Ectodermal cell (in vitro differentiated cells): Measurements from ENCODE around the gene DLGAP3. TPM values are rescaled to one million over a fixed set of nuclear protein-coding genes. Genes with fewer than 3 reads are reported as not detected.
A peak's percentile ranks its signal among the peaks of the same experiment; 100 is the strongest.

Experiments used
- H3K27ac ChIP-seq: 2 replicates; pipeline ENCODE4 v1.7.0; 2013; ENCODE audit warnings: mild to moderate bottlenecking, low read depth, low read length; ENCODE audit not compliant: insufficient read depth, poor library complexity, severe bottlenecking
- H3K27me3 ChIP-seq: 2 replicates; pipeline ENCODE4 v1.7.0; 2013; ENCODE audit warnings: mild to moderate bottlenecking, low read length; ENCODE audit not compliant: insufficient read depth, control insufficient read depth, poor library complexity, severe bottlenecking
- H3K36me3 ChIP-seq: one replicate; pipeline ENCODE4 v1.7.0; 2013; ENCODE audit warnings: low read length; ENCODE audit not compliant: control insufficient read depth, insufficient read depth
- H3K4me1 ChIP-seq: one replicate; pipeline ENCODE4 v1.7.0; 2013; ENCODE audit warnings: low read length; ENCODE audit not compliant: control insufficient read depth, insufficient read depth
- H3K4me3 ChIP-seq: 2 replicates; pipeline ENCODE4 v1.7.0; 2013; ENCODE audit warnings: low read depth, low read length, control low read depth; ENCODE audit not compliant: insufficient read depth
- H3K9me3 ChIP-seq: 2 replicates; pipeline ENCODE4 v1.7.0; 2013; ENCODE audit warnings: mild to moderate bottlenecking, low read length, moderate library complexity; ENCODE audit not compliant: control insufficient read depth
- WGBS, 2 experiments: methylation state at CpG; one replicate each; pipeline ENCODE4 v1.1.7; 2013; ENCODE audit warnings: missing lambda C conversion rate in 2 of 2; 5-methylcytosine and 5-hydroxymethylcytosine counted together
- polyA plus RNA-seq, 4 experiments: library from polyadenylated mRNA; stranded (reverse); fragments of 50-300 nt; gene quantifications; one replicate each; pipeline ENCODE4 v1.2.3, GENCODE V29; 2013

Gene DLGAP3
- 1.8 TPM for polyA plus RNA-seq (2013, experiment 1 of 4)
- polyA plus RNA-seq (2013, experiment 2 of 4): 2.5 TPM
- 0.96 TPM for polyA plus RNA-seq (2013, experiment 3 of 4)
- 1.6 TPM for polyA plus RNA-seq (2013, experiment 4 of 4)

- no peak within 1 kb of the TSS for H3K27ac ChIP-seq
- WGBS, 2 experiments: 1% methylated on average over 50 of the region's 50 CpGs
These were observed at the start of gene DLGAP3 for GRCh38 chr1:34929497-34929852. Gene DLGAP3, minus strand, starts transcription at chr1:34929650. Its CDS starts 24,267 bp downstream, at chr1:34905383.

GRCh38 chr1:34978921-34979320 lies 49.5 kb upstream of the DLGAP3 start:
- H3K4me3 ChIP-seq: no peak overlapping the region
- H3K27ac ChIP-seq: no peak overlapping the region
- no peaks in the 10 kb centered on the region for H3K27me3 ChIP-seq
- WGBS, 2 experiments: 88 to 93% methylated on average over 6 of the region's 6 CpGs
- H3K4me1 ChIP-seq: peaks cover 2% of the 10 kb centered on the region
- no peaks in the 10 kb centered on the region for H3K9me3 ChIP-seq
- no peaks in the 10 kb centered on the region for H3K36me3 ChIP-seq

More at GRCh38 chr1:34929497-34929852, at the start of gene DLGAP3:
- Histone ChIP-seq H3K4me3 (peak within 1 kb of the TSS; percentile 52), H3K4me1 (peaks cover 7% of the 10 kb centered on the region), H3K36me3 (no peaks in the 10 kb centered on the region), H3K27me3 (peaks cover 69% of the 10 kb centered on the region), H3K9me3 (no peaks in the 10 kb centered on the region)

- WGBS, 2 experiments: 95 to 97% methylated on average over 2 of the region's 2 CpGs
- Histone ChIP-seq H3K9me3 (no peaks in the 10 kb centered on the region), H3K4me3 (no peak overlapping the region), H3K27ac (no peak overlapping the region), H3K27me3 (no peaks in the 10 kb centered on the region), H3K36me3 (no peaks in the 10 kb centered on the region), H3K4me1 (no peaks in the 10 kb centered on the region)
These were observed 48.4 kb upstream of the DLGAP3 start for GRCh38 chr1:34977858-34978257.

- WGBS, 2 experiments: 95% methylated on average over 11 to 13 of the region's 13 CpGs
- H3K4me3 ChIP-seq: no peak overlapping the region
- no peak overlapping the region for H3K27ac ChIP-seq
- no peaks in the 10 kb centered on the region for H3K9me3 ChIP-seq
- peaks cover 4% of the 10 kb centered on the region for H3K4me1 ChIP-seq
- H3K27me3 ChIP-seq: no peaks in the 10 kb centered on the region
- H3K36me3 ChIP-seq: no peaks in the 10 kb centered on the region
These were observed 47.7 kb upstream of the DLGAP3 start for GRCh38 chr1:34977210-34977471.

GRCh38 chr1:34976384-34977209 lies 47.1 kb upstream of the DLGAP3 start:
- no peaks in the 10 kb centered on the region for H3K36me3 ChIP-seq
- H3K4me1 ChIP-seq: peaks cover 4% of the 10 kb centered on the region
- H3K27me3 ChIP-seq: no peaks in the 10 kb centered on the region
- WGBS, 2 experiments: 97% methylated on average over 72 of the region's 72 CpGs
- no peaks in the 10 kb centered on the region for H3K9me3 ChIP-seq
- no peak overlapping the region for H3K27ac ChIP-seq
- no peak overlapping the region for H3K4me3 ChIP-seq

GRCh38 chr1:34975771-34976170 lies 46.3 kb upstream of the DLGAP3 start:
- 92 to 93% methylated on average over 5 of the region's 6 CpGs for WGBS, 2 experiments
- H3K27me3 ChIP-seq: no peaks in the 10 kb centered on the region
- H3K4me3 ChIP-seq: no peak overlapping the region
- H3K27ac ChIP-seq: no peak overlapping the region
- H3K36me3 ChIP-seq: no peaks in the 10 kb centered on the region
- peaks cover 7% of the 10 kb centered on the region for H3K4me1 ChIP-seq
- H3K9me3 ChIP-seq: no peaks in the 10 kb centered on the region

- no peaks in the 10 kb centered on the region for H3K36me3 ChIP-seq
- no peak overlapping the region for H3K4me3 ChIP-seq
- H3K27ac ChIP-seq: no peak overlapping the region
- H3K27me3 ChIP-seq: no peaks in the 10 kb centered on the region
- H3K9me3 ChIP-seq: no peaks in the 10 kb centered on the region
- peaks cover 8% of the 10 kb centered on the region for H3K4me1 ChIP-seq
- WGBS, 2 experiments: 93 to 94% methylated on average over 2 to 3 of the region's 3 CpGs
These were observed 45.9 kb upstream of the DLGAP3 start for GRCh38 chr1:34975338-34975737.

GRCh38 chr1:34974626-34975025 lies 45.2 kb upstream of the DLGAP3 start:
- 89 to 90% methylated on average over 8 of the region's 8 CpGs for WGBS, 2 experiments
- no peaks in the 10 kb centered on the region for H3K9me3 ChIP-seq

GRCh38 chr1:34973326-34973725 lies 43.9 kb upstream of the DLGAP3 start:
- 95% methylated on average over 3 of the region's 3 CpGs for WGBS, 2 experiments
- H3K4me3 ChIP-seq: no peak overlapping the region
- H3K4me1 ChIP-seq: peaks cover 8% of the 10 kb centered on the region
- no peaks in the 10 kb centered on the region for H3K36me3 ChIP-seq
- H3K9me3 ChIP-seq: no peaks in the 10 kb centered on the region
- H3K27me3 ChIP-seq: no peaks in the 10 kb centered on the region
- H3K27ac ChIP-seq: no peak overlapping the region

More at GRCh38 chr1:34974626-34975025, 45.2 kb upstream of the DLGAP3 start:
- H3K27ac ChIP-seq: no peak overlapping the region
- peaks cover 8% of the 10 kb centered on the region for H3K4me1 ChIP-seq
- H3K36me3 ChIP-seq: no peaks in the 10 kb centered on the region
- no peaks in the 10 kb centered on the region for H3K27me3 ChIP-seq
- H3K4me3 ChIP-seq: no peak overlapping the region

- 13 to 18% methylated on average over 5 of the region's 5 CpGs for WGBS, 2 experiments
- Histone ChIP-seq H3K4me1 (peaks cover 8% of the 10 kb centered on the region), H3K27ac (no peak overlapping the region), H3K36me3 (no peaks in the 10 kb centered on the region), H3K9me3 (no peaks in the 10 kb centered on the region), H3K27me3 (no peaks in the 10 kb centered on the region), H3K4me3 (no peak overlapping the region)
These were observed 41.4 kb upstream of the DLGAP3 start for GRCh38 chr1:34970829-34971228.
